ENCODE data around the gene PRUNE2. TPM values are rescaled to one million over a fixed set of nuclear protein-coding genes. Genes with fewer than 3 reads are reported as not detected.
"Not testable (repeated sequence)": the region's sequence is repeated elsewhere in the genome, so short reads cannot be mapped to it uniquely, and the experiment has no call there.

Gene PRUNE2
- total RNA-seq, 2 experiments from 2014 or later: 0.24 to 0.43 TPM

GRCh38 chr9:76772686-76773445 is 133.0 kb downstream of the PRUNE2 start:
- no peaks in the 10 kb centered on the region for H3K27me3 Mint-ChIP-seq
- no peak overlapping the region for H3K27ac Mint-ChIP-seq
- CTCF ChIA-PET: no interaction called here
- no peaks in the 10 kb centered on the region for H3K4me1 Mint-ChIP-seq (ENCODE audit: low read depth)
- H3K4me3 Mint-ChIP-seq: no peak overlapping the region
- intact Hi-C loops (cut with micrococcal nuclease): no loop called here
- H3K9me3 Mint-ChIP-seq: no peaks in the 10 kb centered on the region
- no peaks in the 10 kb centered on the region for H3K36me3 Mint-ChIP-seq
- no peak for DNase-seq
- POLR2A ChIA-PET: no interaction called here

- Mint-ChIP-seq H3K9me3 (no peaks in the 10 kb centered on the region), H3K4me3 (no peak overlapping the region), H3K4me1 (ENCODE audit: low read depth) (no peaks in the 10 kb centered on the region), H3K36me3 (no peaks in the 10 kb centered on the region), H3K27me3 (peaks cover 3% of the 10 kb centered on the region), H3K27ac (no peak overlapping the region)
- DNase-seq: no peak
- intact Hi-C loops (cut with micrococcal nuclease): no loop called here
- POLR2A ChIA-PET: no interaction called here
- CTCF ChIA-PET: no interaction called here
These were observed 139.8 kb downstream of the PRUNE2 start for GRCh38 chr9:76766126-76766525.

- H3K4me3 Mint-ChIP-seq: no peak within 1 kb of the TSS
- peaks cover 5% of the 10 kb centered on the region for H3K27me3 Mint-ChIP-seq
- intact Hi-C loops (cut with micrococcal nuclease): no loop called here
- H3K9me3 Mint-ChIP-seq: no peaks in the 10 kb centered on the region
- no peak within 1 kb of the TSS for H3K27ac Mint-ChIP-seq
- ChIA-PET POLR2A (interaction anchor here (0.5 kb wide), 1 partner anchor 411 kb away, joined by 3 read pairs; no protein-coding TSS in a partner anchor), CTCF (no interaction called here)
- no peak for DNase-seq
- H3K36me3 Mint-ChIP-seq: no peaks in the 10 kb centered on the region
- no peaks in the 10 kb centered on the region for H3K4me1 Mint-ChIP-seq (ENCODE audit: low read depth)
These were observed 141.8 kb downstream of the PRUNE2 start, which contains the start of gene PCA3 for GRCh38 chr9:76764138-76764537. Gene PCA3, plus strand, starts transcription at chr9:76764438.

- no peak for DNase-seq
- CTCF ChIA-PET: no interaction called here
- Mint-ChIP-seq H3K9me3 (no peaks in the 10 kb centered on the region), H3K27ac (no peak overlapping the region), H3K4me1 (ENCODE audit: low read depth) (no peaks in the 10 kb centered on the region), H3K27me3 (peaks cover 6% of the 10 kb centered on the region), H3K4me3 (no peak overlapping the region), H3K36me3 (no peaks in the 10 kb centered on the region)
- POLR2A ChIA-PET: no interaction called here
- intact Hi-C loops (cut with micrococcal nuclease): no loop called here
These were observed 144.5 kb downstream of the PRUNE2 start for GRCh38 chr9:76761448-76761847.

GRCh38 chr9:76759732-76760131 is 146.2 kb downstream of the PRUNE2 start:
- H3K27me3 Mint-ChIP-seq: peaks cover 6% of the 10 kb centered on the region
- no peaks in the 10 kb centered on the region for H3K4me1 Mint-ChIP-seq (ENCODE audit: low read depth)
- CTCF ChIA-PET: interaction anchor here (0.6 kb wide), 1 partner anchor 29 kb away, joined by 5 read pairs; no protein-coding TSS in a partner anchor
- no peak overlapping the region for H3K4me3 Mint-ChIP-seq
- no peak overlapping the region for H3K27ac Mint-ChIP-seq
- H3K36me3 Mint-ChIP-seq: no peaks in the 10 kb centered on the region
- POLR2A ChIA-PET: no interaction called here
- no peak for DNase-seq
- intact Hi-C loops (cut with micrococcal nuclease): no loop called here
- no peaks in the 10 kb centered on the region for H3K9me3 Mint-ChIP-seq

- H3K36me3 Mint-ChIP-seq: no peaks in the 10 kb centered on the region
- CTCF ChIA-PET: interaction anchor here (0.7 to 1.9 kb wide), 2 partner anchors 27 to 51 kb away, joined by 3 to 4 read pairs; no protein-coding TSS in a partner anchor
- H3K9me3 Mint-ChIP-seq: no peaks in the 10 kb centered on the region
- no peak for DNase-seq
- H3K27me3 Mint-ChIP-seq: peaks cover 6% of the 10 kb centered on the region
- intact Hi-C loops (cut with micrococcal nuclease): no loop called here
- no peaks in the 10 kb centered on the region for H3K4me1 Mint-ChIP-seq (ENCODE audit: low read depth)
- no peak overlapping the region for H3K4me3 Mint-ChIP-seq
- POLR2A ChIA-PET: no interaction called here
- no peak overlapping the region for H3K27ac Mint-ChIP-seq
These were observed 147.4 kb downstream of the PRUNE2 start for GRCh38 chr9:76758476-76758875.

- no peak overlapping the region for H3K4me3 Mint-ChIP-seq
- H3K4me1 Mint-ChIP-seq (ENCODE audit: low read depth): no peaks in the 10 kb centered on the region
- POLR2A ChIA-PET: no interaction called here
- H3K9me3 Mint-ChIP-seq: no peaks in the 10 kb centered on the region
- DNase-seq: no peak
- peaks cover 3% of the 10 kb centered on the region for H3K27me3 Mint-ChIP-seq
- intact Hi-C loops (cut with micrococcal nuclease): no loop called here
- H3K27ac Mint-ChIP-seq: no peak overlapping the region
- CTCF ChIA-PET: interaction anchor here (0.7 to 1.9 kb wide), 3 partner anchors 43 to 319 kb away, joined by 3 to 4 read pairs (median 3); no protein-coding TSS in a partner anchor
- H3K36me3 Mint-ChIP-seq: no peaks in the 10 kb centered on the region
These were observed 148.8 kb downstream of the PRUNE2 start for GRCh38 chr9:76756941-76757673.

GRCh38 chr9:76756268-76756640 is 149.7 kb downstream of the PRUNE2 start:
- H3K4me1 Mint-ChIP-seq (ENCODE audit: low read depth): no peaks in the 10 kb centered on the region
- DNase-seq: no peak
- H3K27ac Mint-ChIP-seq: no peak overlapping the region
- intact Hi-C loops (cut with micrococcal nuclease): no loop called here
- no peaks in the 10 kb centered on the region for H3K36me3 Mint-ChIP-seq
- peaks cover 3% of the 10 kb centered on the region for H3K27me3 Mint-ChIP-seq
- POLR2A ChIA-PET: no interaction called here
- no peak overlapping the region for H3K4me3 Mint-ChIP-seq
- H3K9me3 Mint-ChIP-seq: no peaks in the 10 kb centered on the region
- CTCF ChIA-PET: no interaction called here

GRCh38 chr9:76751001-76751400 is 154.9 kb downstream of the PRUNE2 start:
- ChIA-PET POLR2A (no interaction called here), CTCF (no interaction called here)
- H3K27me3 Mint-ChIP-seq: no peaks in the 10 kb centered on the region
- H3K9me3 Mint-ChIP-seq: no peaks in the 10 kb centered on the region
- H3K4me1 Mint-ChIP-seq (ENCODE audit: low read depth): no peaks in the 10 kb centered on the region
- no peak overlapping the region for H3K27ac Mint-ChIP-seq
- no peaks in the 10 kb centered on the region for H3K36me3 Mint-ChIP-seq
- no peak for DNase-seq
- intact Hi-C loops (cut with micrococcal nuclease): no loop called here
- H3K4me3 Mint-ChIP-seq: no peak overlapping the region

- H3K9me3 Mint-ChIP-seq: peaks cover 9% of the 10 kb centered on the region
- H3K36me3 Mint-ChIP-seq: no peaks in the 10 kb centered on the region
- CTCF ChIA-PET: no interaction called here
- no peak overlapping the region for H3K4me3 Mint-ChIP-seq
- no peak for DNase-seq
- POLR2A ChIA-PET: no interaction called here
- no peak overlapping the region for H3K27ac Mint-ChIP-seq
- intact Hi-C loops (cut with micrococcal nuclease): no loop called here
- H3K27me3 Mint-ChIP-seq: peaks cover 2% of the 10 kb centered on the region
- H3K4me1 Mint-ChIP-seq (ENCODE audit: low read depth): no peaks in the 10 kb centered on the region
These were observed 161.6 kb downstream of the PRUNE2 start for GRCh38 chr9:76744336-76744735.

- H3K4me3 Mint-ChIP-seq: no peak overlapping the region
These were observed 162.0 kb downstream of the PRUNE2 start for GRCh38 chr9:76743931-76744330.

GRCh38 chr9:76742890-76743289 is 163.0 kb downstream of the PRUNE2 start:
- H3K27ac Mint-ChIP-seq; H3K27me3 Mint-ChIP-seq; intact Hi-C loops (cut with micrococcal nuclease); POLR2A ChIA-PET; DNase-seq; H3K36me3 Mint-ChIP-seq; H3K4me3 Mint-ChIP-seq; CTCF ChIA-PET; H3K4me1 Mint-ChIP-seq (ENCODE audit: low read depth); H3K9me3 Mint-ChIP-seq: not testable (repeated sequence)

More at GRCh38 chr9:76743931-76744330, 162.0 kb downstream of the PRUNE2 start:
- ChIA-PET POLR2A (no interaction called here), CTCF (no interaction called here)
- no peak for DNase-seq
- no peak overlapping the region for H3K27ac Mint-ChIP-seq
- H3K27me3 Mint-ChIP-seq: peaks cover 3% of the 10 kb centered on the region
- H3K4me1 Mint-ChIP-seq (ENCODE audit: low read depth): no peaks in the 10 kb centered on the region
- peaks cover 9% of the 10 kb centered on the region for H3K9me3 Mint-ChIP-seq
- intact Hi-C loops (cut with micrococcal nuclease): no loop called here
- H3K36me3 Mint-ChIP-seq: no peaks in the 10 kb centered on the region

GRCh38 chr9:76741524-76741923 is 164.4 kb downstream of the PRUNE2 start:
- Mint-ChIP-seq H3K9me3 (peaks cover 9% of the 10 kb centered on the region), H3K27me3 (peaks cover 10% of the 10 kb centered on the region), H3K27ac (no peak overlapping the region), H3K4me1 (ENCODE audit: low read depth) (no peaks in the 10 kb centered on the region), H3K4me3 (no peak overlapping the region), H3K36me3 (no peaks in the 10 kb centered on the region)
- no peak for DNase-seq
- POLR2A ChIA-PET: no interaction called here
- CTCF ChIA-PET: no interaction called here
- intact Hi-C loops (cut with micrococcal nuclease): no loop called here

All from activated CD4-positive, alpha-beta memory T cell treated with anti-CD3 and anti-CD28 coated beads for 36 hours (primary cell).